ENCODE data around the gene P4HA2. TPM values are rescaled to one million over a fixed set of nuclear protein-coding genes. Genes with fewer than 3 reads are reported as not detected.

The P4HA2 gene
- total RNA-seq, 2 experiments from 2014 or later = 17.3 to 18.6 TPM

Small RNA genes lying within 50 kb of the gene (microRNA-seq; reads per million reads assigned to microRNA genes)
- gene MIR6830 (ENCODE audit: borderline microRNAs expressed, borderline replicate concordance) = not detected

Other genes with a start within 250 kb of the P4HA2 start
- 1 to 10 TPM; 3.3 to 4.7 TPM for gene ACSL6, start 216.2 kb downstream of the P4HA2 start, total RNA-seq
- under 1 TPM; 0.25 to 0.98 TPM for gene IL3, start 167.2 kb downstream of the P4HA2 start, total RNA-seq
- 10 to 100 TPM; 61.5 to 64.1 TPM for gene CSF2, start 154.1 kb downstream of the P4HA2 start, total RNA-seq
- gene PDLIM4, start 29.8 kb upstream of the P4HA2 start, total RNA-seq = not detected
- under 1 TPM; 0.74 to 0.88 TPM for gene SLC22A4, start 66.5 kb upstream of the P4HA2 start, total RNA-seq
- gene SLC22A5, start 141.9 kb upstream of the P4HA2 start, total RNA-seq = 1 to 10 TPM; 4.0 to 4.1 TPM